H1 (cell line): ENCODE data around the gene TWF2. TPM values are rescaled to one million over a fixed set of nuclear protein-coding genes. Genes with fewer than 3 reads are reported as not detected.

Experiments used
- CTCF ChIA-PET: fragments of 300-600 bp; sonication (Branson Sonifier 250); formaldehyde crosslinking; loops from one replicate; lab custom pipeline; 2021; ENCODE audit not compliant: partially characterized antibody; lab: Charles Lee
- POLR2A ChIA-PET: fragments of 300-600 bp; sonication (Branson Sonifier 250); formaldehyde crosslinking; loops from one replicate; lab custom pipeline; 2021; ENCODE audit warnings: inconsistent platforms; ENCODE audit not compliant: partially characterized antibody; lab: Charles Lee
- DNase-seq, 2 experiments: peaks; one replicate each; pipeline versions ENCODE4 v3.0.0 to v3.0.0-alpha.2; 2010 to 2022; ENCODE audit warnings: low spot score in 2 of 2, low read depth in 1 of 2, mixed read lengths in 1 of 2
- FAIRE-seq: peaks from 2 replicates; lab custom pipeline; 2011; peaks lifted over from hg19 to GRCh38; lab: Jason Lieb, UNC
- H2AFZ ChIP-seq: 2 replicates; pipeline ENCODE4 v1.8.1; 2012; ENCODE audit warnings: low read length, inconsistent platforms
- H2AK5ac ChIP-seq: 2 replicates; pipeline ENCODE4 v1.6.1; 2013; ENCODE audit warnings: low read depth, low read length
- H2BK120ac ChIP-seq: replicated peaks from 2 replicates; pipeline ENCODE3; 2013; ENCODE audit warnings: low read depth, low read length, inconsistent platforms
- H2BK12ac ChIP-seq: 2 replicates; pipeline ENCODE4 v1.6.1; 2013; ENCODE audit warnings: low read depth, low read length
- H2BK15ac ChIP-seq: 2 replicates; pipeline ENCODE4 v1.6.1; 2013; ENCODE audit warnings: low read length
- H2BK20ac ChIP-seq: 2 replicates; pipeline ENCODE4 v1.6.1; 2013; ENCODE audit warnings: low read length
- H2BK5ac ChIP-seq: 2 replicates; pipeline ENCODE4 v1.6.1; 2013; ENCODE audit warnings: low read depth, low read length
- H3K14ac ChIP-seq: 2 replicates; pipeline ENCODE4 v1.6.1; 2013; ENCODE audit warnings: inconsistent platforms; ENCODE audit not compliant: insufficient read length
- H3K18ac ChIP-seq: 2 replicates; pipeline ENCODE4 v1.6.1; 2013; ENCODE audit warnings: low read length; ENCODE audit errors: extremely low read depth
- H3K23ac ChIP-seq: 2 replicates; pipeline ENCODE4 v1.6.1; 2013; ENCODE audit warnings: inconsistent platforms; ENCODE audit not compliant: insufficient read length
- H3K23me2 ChIP-seq: 2 replicates; pipeline ENCODE4 v1.6.1; 2013; ENCODE audit warnings: low read depth, low read length
- H3K27ac ChIP-seq: 2 replicates; pipeline ENCODE4 v1.6.1; 2011; ENCODE audit warnings: low read depth, low read length, inconsistent platforms
- H3K27me3 ChIP-seq, 4 experiments: replicated peaks in 1 of 4; 1 replicate in 1 of 4; 2 replicates in 3 of 4; pipeline versions ENCODE4 v1.6.1 to v1.8.1; 2011 to 2013; ENCODE audit warnings: low read length in 3 of 4, mild to moderate bottlenecking in 3 of 4, inconsistent platforms in 2 of 4, mixed read lengths in 2 of 4, moderate library complexity in 1 of 4; ENCODE audit not compliant: control insufficient read depth in 3 of 4, insufficient read depth in 3 of 4; ENCODE audit errors: extremely low read depth in 1 of 4
- H3K36me3 ChIP-seq, 4 experiments: 2 replicates each; pipeline versions ENCODE4 v1.6.1 to v1.8.1; 2011 to 2013; ENCODE audit warnings: mild to moderate bottlenecking in 4 of 4, low read length in 3 of 4, moderate library complexity in 2 of 4, control low read depth in 1 of 4, inconsistent platforms in 1 of 4; ENCODE audit not compliant: insufficient read depth in 4 of 4, control insufficient read depth in 2 of 4
- H3K4ac ChIP-seq: replicated peaks from 2 replicates; pipeline ENCODE3; 2013; ENCODE audit warnings: low read length, low read depth, mixed read lengths, inconsistent platforms; ENCODE audit not compliant: insufficient read length
- H3K4me1 ChIP-seq, 4 experiments: replicated peaks in 1 of 4; 1 replicate in 1 of 4; 2 replicates in 3 of 4; pipeline versions ENCODE4 v1.6.1 to v1.8.1; 2011 to 2013; ENCODE audit warnings: low read length in 3 of 4, inconsistent platforms in 2 of 4, mixed read lengths in 1 of 4; ENCODE audit not compliant: insufficient read depth in 4 of 4, control insufficient read depth in 3 of 4
- H3K4me2 ChIP-seq, 2 experiments: 2 replicates each; pipeline versions ENCODE4 v1.6.1 to v1.8.1; 2011 to 2013; ENCODE audit warnings: low read depth in 2 of 2, low read length in 2 of 2, control low read depth in 1 of 2, inconsistent platforms in 1 of 2, mild to moderate bottlenecking in 1 of 2; ENCODE audit not compliant: insufficient read depth in 1 of 2
- H3K4me3 ChIP-seq, 4 experiments: fragments of 200-600, 300-600 bp in 1 of 4; sonication (generic), shearing (Covaris generic), sonication (Bioruptor Twin) in 1 of 4; 2 replicates each; pipeline versions ENCODE4 v1.5.1 to v1.8.1; 2011 to 2016; ENCODE audit warnings: low read length in 4 of 4, low read depth in 3 of 4, control low read depth in 2 of 4, inconsistent platforms in 2 of 4, mild to moderate bottlenecking in 2 of 4, mixed read lengths in 1 of 4, moderate library complexity in 1 of 4; ENCODE audit not compliant: insufficient read depth in 2 of 4; ENCODE audit errors: extremely low read depth in 1 of 4
- H3K56ac ChIP-seq: replicated peaks from 2 replicates; pipeline ENCODE3; 2013; ENCODE audit warnings: low read depth, mild to moderate bottlenecking, mixed read lengths, low read length, inconsistent platforms; ENCODE audit not compliant: insufficient read length
- H3K79me1 ChIP-seq: 2 replicates; pipeline ENCODE4 v1.6.1; 2013; ENCODE audit warnings: low read depth, low read length, control low read depth
- H3K79me2 ChIP-seq, 2 experiments: 2 replicates each; pipeline versions ENCODE4 v1.6.1 to v1.8.1; 2012 to 2013; ENCODE audit warnings: low read length in 2 of 2, mild to moderate bottlenecking in 2 of 2, inconsistent platforms in 1 of 2; ENCODE audit not compliant: insufficient read depth in 2 of 2, control insufficient read depth in 1 of 2
- H3K9ac ChIP-seq, 4 experiments: replicated peaks in 1 of 4; 1 replicate in 1 of 4; 2 replicates in 3 of 4; pipeline versions ENCODE4 v1.6.1 to v1.8.1; 2011 to 2013; ENCODE audit warnings: low read depth in 3 of 4, low read length in 3 of 4, control low read depth in 2 of 4, mild to moderate bottlenecking in 2 of 4, moderate library complexity in 2 of 4, inconsistent platforms in 1 of 4; ENCODE audit errors: extremely low read depth in 1 of 4
- H3K9me3 ChIP-seq, 2 experiments: 2 replicates each; pipeline versions ENCODE4 v1.6.1 to v1.8.1; 2012 to 2013; ENCODE audit warnings: mild to moderate bottlenecking in 2 of 2, moderate library complexity in 2 of 2, control low read depth in 1 of 2, inconsistent platforms in 1 of 2, low read depth in 1 of 2, low read length in 1 of 2, mixed read lengths in 1 of 2; ENCODE audit not compliant: insufficient read depth in 2 of 2
- H4K20me1 ChIP-seq, 2 experiments: replicated peaks in 1 of 2; 2 replicates each; pipeline versions ENCODE3 to v1.8.1; 2011 to 2013; ENCODE audit warnings: inconsistent platforms in 2 of 2, low read length in 2 of 2, mild to moderate bottlenecking in 1 of 2; ENCODE audit not compliant: insufficient read depth in 2 of 2, control insufficient read depth in 1 of 2
- H4K5ac ChIP-seq: 2 replicates; pipeline ENCODE4 v1.6.1; 2013; ENCODE audit warnings: low read length, low read depth, mixed read lengths, inconsistent platforms; ENCODE audit not compliant: insufficient read length
- H4K8ac ChIP-seq: 2 replicates; pipeline ENCODE4 v1.8.0; 2013; ENCODE audit warnings: mild to moderate bottlenecking, moderate library complexity, low read length, inconsistent platforms; ENCODE audit not compliant: insufficient read depth; ENCODE audit errors: extremely low read depth
- H4K91ac ChIP-seq: replicated peaks from 2 replicates; pipeline ENCODE3; 2013; ENCODE audit warnings: low read length, mixed read lengths, inconsistent platforms; ENCODE audit not compliant: insufficient read length
- CEBPB ChIP-seq: IDR thresholded peaks from 2 replicates; pipeline ENCODE4 v1.6.1; 2012; ENCODE audit warnings: low read depth, low read length
- CREB1 ChIP-seq: IDR thresholded peaks from 2 replicates; pipeline ENCODE4 v1.6.1; 2012; ENCODE audit warnings: inconsistent platforms
- E2F6 ChIP-seq: IDR thresholded peaks from 2 replicates; pipeline ENCODE4 v1.6.1; 2012; ENCODE audit warnings: inconsistent platforms
- HDAC2 ChIP-seq, 2 experiments: fragments of 300-600 bp in 1 of 2; sonication (generic) in 1 of 2; IDR thresholded peaks; 2 replicates each; pipeline ENCODE4 v1.6.1; 2011 to 2012; ENCODE audit warnings: low read depth in 2 of 2, low read length in 2 of 2, mild to moderate bottlenecking in 2 of 2, moderate library complexity in 2 of 2, borderline replicate concordance in 1 of 2, inconsistent platforms in 1 of 2
- KDM4A ChIP-seq: IDR thresholded peaks from one replicate; pipeline ENCODE4 v1.7.1; 2012; ENCODE audit warnings: low read depth, mild to moderate bottlenecking, moderate library complexity, low read length, inconsistent platforms; ENCODE audit not compliant: severe bottlenecking
- MAFK ChIP-seq: IDR thresholded peaks from 2 replicates; pipeline ENCODE4 v1.6.1; 2012; ENCODE audit warnings: low read depth, mild to moderate bottlenecking, improper control_type of control experiment, low read length
- POLR2AphosphoS5 ChIP-seq: IDR thresholded peaks from 2 replicates; pipeline ENCODE4 v1.6.1; 2011; ENCODE audit warnings: low read depth, low read length
- RBBP5 ChIP-seq: IDR thresholded peaks from 2 replicates; pipeline ENCODE4 v1.7.1; 2012; ENCODE audit warnings: low read depth, mild to moderate bottlenecking, inconsistent platforms, low read length, moderate library complexity, borderline replicate concordance
- SP1 ChIP-seq: IDR thresholded peaks from 2 replicates; pipeline ENCODE4 v1.6.1; 2011; ENCODE audit warnings: low read depth, low read length
- TAF1 ChIP-seq: IDR thresholded peaks from 2 replicates; pipeline ENCODE4 v1.6.1; 2011; ENCODE audit warnings: mild to moderate bottlenecking, low read depth, low read length
- WGBS, 2 experiments: shearing (Covaris generic) in 1 of 2; methylation state at CpG; one replicate each; pipeline versions ENCODE4 v1.1.6 to v1.1.7; 2013 to 2015; ENCODE audit warnings: low lambda C conversion rate in 2 of 2, mixed read lengths in 2 of 2, inconsistent platforms in 1 of 2, low coverage in 1 of 2, missing lambda C conversion rate in 1 of 2; ENCODE audit not compliant: insufficient replicate concordance in 2 of 2, insufficient coverage in 1 of 2, insufficient read length in 1 of 2; ENCODE audit errors: extremely low coverage in 1 of 2, missing lambda C conversion rate in 1 of 2; 5-methylcytosine and 5-hydroxymethylcytosine counted together
- polyA plus RNA-seq, 7 experiments: library from polyadenylated mRNA; depleted of rRNA in 3 of 7; stranded (reverse) in 5 of 7; unstranded in 2 of 7; fragments of >200 nt in 5 of 7; fragments of 200-250 nt in 2 of 7; gene quantifications; 1 replicate in 5 of 7; 2 replicates in 1 of 7; 4 replicates in 1 of 7; pipeline versions ENCODE4 v1.2.1 to v1.2.3, GENCODE V29; 2011 to 2013; ENCODE audit warnings: missing spikeins in 2 of 7, mixed read lengths in 2 of 7
- total RNA-seq: library from RNA; stranded (reverse); fragmentation: NEBNext Ultra II Directional; extraction: Animal tissue kit (Norgen Biotek cat#: 25700); gene quantifications from 2 replicates; pipeline ENCODE4 v1.2.1, GENCODE V29; 2021

The TWF2 gene
- total and polyA plus RNA-seq, 2 of the 8 experiments (the other 6 are each of a cell fraction or from before 2014, with no cell fraction given) = 65.2 to 90.4 TPM

- no peak overlapping the region for H3K27ac ChIP-seq
- H3K79me2 ChIP-seq = peaks cover 0 to 8% of the 10 kb centered on the region in 2 experiments; a peak in 2 of 4 replicates
- CTCF ChIA-PET = interaction anchor here (0.7 to 1.7 kb wide), 5 partner anchors 26 to 963 kb away, joined by 3 to 5 read pairs (median 4); no protein-coding TSS in a partner anchor
- peaks cover 0 to 12% (median 7%) of the 10 kb centered on the region in 4 experiments; a peak in 6 of 7 replicates for H3K4me1 ChIP-seq
- H3K23me2 ChIP-seq = peaks cover 4% of the 10 kb centered on the region; the same call in 1 of the 2 replicates
- H2BK15ac ChIP-seq = no peak overlapping the region
- TF ChIP-seq HDAC2 (IDR thresholded peaks at IDR 0.05; ENCODE audit: borderline replicate concordance in 1 of 2, low read depth in 2 of 2, low read length in 2 of 2) = no peak
- no peak for TF ChIP-seq E2F6
- TF ChIP-seq SP1 = no peak
- no peak for TF ChIP-seq POLR2AphosphoS5
- TF ChIP-seq CREB1 = no peak
- TF ChIP-seq RBBP5 = no peak
- TF ChIP-seq CEBPB = no peak
- no peak for TF ChIP-seq MAFK
- TF ChIP-seq KDM4A = no peak
- TF ChIP-seq TAF1 = no peak
- H3K23ac ChIP-seq = no peak overlapping the region
- H3K27me3 ChIP-seq = peaks cover 0 to 3% (median under 1%) of the 10 kb centered on the region in 4 experiments; a peak in 4 of 7 replicates
- H3K9ac ChIP-seq = no peak overlapping the region
- H2AFZ ChIP-seq = no peak overlapping the region
- H3K79me1 ChIP-seq = no peaks in the 10 kb centered on the region; the same call in none of the 2 replicates
- H3K56ac ChIP-seq = no peak overlapping the region
- H2BK20ac ChIP-seq = no peak overlapping the region
- no peak overlapping the region for H2BK5ac ChIP-seq
- no peak overlapping the region for H4K91ac ChIP-seq
- no peak overlapping the region for H3K4me2 ChIP-seq
- H2AK5ac ChIP-seq = no peak overlapping the region
- peaks cover 0 to 7% (median 0%) of the 10 kb centered on the region in 4 experiments; a peak in 2 of 8 replicates for H3K36me3 ChIP-seq
- no peak overlapping the region for H4K8ac ChIP-seq
- POLR2A ChIA-PET = interaction anchor here (0.6 to 1.2 kb wide), 3 partner anchors 13 to 62 kb away, joined by 3 to 4 read pairs (median 3); no protein-coding TSS in a partner anchor
- DNase-seq = no peak
- no peak overlapping the region for H3K4me3 ChIP-seq
- H2BK12ac ChIP-seq = no peak overlapping the region
- H3K9me3 ChIP-seq = no peaks in the 10 kb centered on the region
- no peak overlapping the region for H3K18ac ChIP-seq
- WGBS, 2 experiments = 60 to 75% methylated on average over 1 to 3 of the region's 3 CpGs
- H3K4ac ChIP-seq = no peak overlapping the region
- no peak overlapping the region for H2BK120ac ChIP-seq
- no peak for FAIRE-seq
- peaks cover 0 to 3% of the 10 kb centered on the region in 2 experiments for H4K20me1 ChIP-seq
- no peak overlapping the region for H3K14ac ChIP-seq
- no peak overlapping the region for H4K5ac ChIP-seq
These were observed 43.7 kb downstream of the TWF2 start for GRCh38 chr3:52195291-52195597.
